Smooth muscle cell (in vitro differentiated cells): Measurements from ENCODE around the gene KRT35. TPM values are rescaled to one million over a fixed set of nuclear protein-coding genes. Genes with fewer than 3 reads are reported as not detected.

Source experiments
- DNase-seq: peaks from one replicate; lab custom pipeline; 2025; ENCODE audit not compliant: unreplicated experiment; lab: John Stamatoyannopoulos, UW
- H2AFZ ChIP-seq: fragments of 200-600 bp; sonication (generic); 2 replicates; pipeline ENCODE4 v1.6.0; 2016; ENCODE audit warnings: antibody characterized with exemption, low read depth, mild to moderate bottlenecking
- H3F3A ChIP-seq: fragments of 200-600 bp; sonication (generic); 2 replicates; pipeline ENCODE4 v1.6.0; 2017; ENCODE audit warnings: antibody characterized with exemption, low read depth
- H3K27ac ChIP-seq: fragments of 200-600 bp; sonication (generic); 2 replicates; pipeline ENCODE4 v1.5.1; 2016; ENCODE audit warnings: low read depth, mild to moderate bottlenecking
- H3K27me3 ChIP-seq: fragments of 200-600 bp; sonication (generic); 2 replicates; pipeline ENCODE4 v1.6.1; 2016; ENCODE audit warnings: low read depth, mild to moderate bottlenecking
- H3K36me3 ChIP-seq: fragments of 200-600 bp; sonication (generic); 2 replicates; pipeline ENCODE4 v1.5.1; 2016; ENCODE audit warnings: low read depth
- H3K4me1 ChIP-seq: fragments of 200-600 bp; sonication (generic); 2 replicates; pipeline ENCODE4 v1.5.1; 2016; ENCODE audit warnings: low read depth
- H3K4me2 ChIP-seq: fragments of 200-600 bp; sonication (generic); 2 replicates; pipeline ENCODE4 v1.6.0; 2016; ENCODE audit warnings: mild to moderate bottlenecking
- H3K4me3 ChIP-seq: fragments of 200-600 bp; sonication (generic); 2 replicates; pipeline ENCODE4 v1.5.1; 2016; ENCODE audit warnings: mild to moderate bottlenecking
- H3K79me2 ChIP-seq: fragments of 200-600 bp; sonication (generic); 2 replicates; pipeline ENCODE4 v1.6.0; 2016; ENCODE audit warnings: low read depth, mild to moderate bottlenecking
- H3K9ac ChIP-seq: fragments of 200-600 bp; sonication (generic); 2 replicates; pipeline ENCODE4 v1.6.0; 2016; ENCODE audit warnings: low read depth
- H3K9me3 ChIP-seq: fragments of 200-600 bp; sonication (generic); replicated peaks from 2 replicates; pipeline ENCODE4 v1.5.1; 2016; ENCODE audit warnings: low read depth
- H4K20me1 ChIP-seq: fragments of 200-600 bp; sonication (generic); 2 replicates; pipeline ENCODE4 v1.6.0; 2016; ENCODE audit warnings: low read depth
- CTCF ChIP-seq: fragments of 200-600 bp; sonication (generic); IDR thresholded peaks from 2 replicates; pipeline ENCODE4 v1.5.1; 2017; ENCODE audit warnings: borderline replicate concordance, mild to moderate bottlenecking, antibody characterized with exemption; ENCODE audit not compliant: insufficient read depth, poor library complexity, severe bottlenecking
- WGBS: methylation state at CpG from one replicate; pipeline ENCODE4 v1.1.7; 2016; ENCODE audit warnings: low lambda C conversion rate; 5-methylcytosine and 5-hydroxymethylcytosine counted together
- polyA plus RNA-seq: library from polyadenylated mRNA; unstranded; fragments of >200 nt; fragmentation: Nextera tagmentation; extraction: Ambion mirVana; gene quantifications from 2 replicates; pipeline ENCODE4 v1.2.1, GENCODE V29; 2016
- total RNA-seq: library from RNA; depleted of rRNA; stranded (reverse); fragments of >200 nt; gene quantifications from 2 replicates; pipeline ENCODE4 v1.2.3, GENCODE V29; 2014

Gene KRT35
- total and polyA plus RNA-seq, 2 experiments from 2014 or later, result not detected

GRCh38 chr17:41444186-41444585, 36.8 kb downstream of the KRT35 start:
- Histone ChIP-seq H3K79me2 (no peaks in the 10 kb centered on the region), H3K4me1 (no peaks in the 10 kb centered on the region), H3K9me3 (no peaks in the 10 kb centered on the region), H3F3A (no peaks in the 10 kb centered on the region), H3K27me3 (no peaks in the 10 kb centered on the region), H3K27ac (no peak overlapping the region), H3K4me3 (no peak overlapping the region), H4K20me1 (no peaks in the 10 kb centered on the region), H3K36me3 (no peaks in the 10 kb centered on the region), H3K9ac (no peak overlapping the region), H3K4me2 (no peak overlapping the region), H2AFZ (no peak overlapping the region)
- no peak for TF ChIP-seq CTCF
- 74% methylated on average over 1 of the region's 1 CpG for WGBS
- no peak for DNase-seq

GRCh38 chr17:41442739-41443138, 38.2 kb downstream of the KRT35 start:
- Histone ChIP-seq H2AFZ (no peak overlapping the region), H3K36me3 (no peaks in the 10 kb centered on the region), H3K79me2 (no peaks in the 10 kb centered on the region), H3K27me3 (no peaks in the 10 kb centered on the region), H3K9me3 (no peaks in the 10 kb centered on the region), H3K4me2 (no peak overlapping the region), H3K27ac (no peak overlapping the region), H3K9ac (no peak overlapping the region), H3K4me3 (no peak overlapping the region), H3F3A (no peaks in the 10 kb centered on the region), H3K4me1 (no peaks in the 10 kb centered on the region), H4K20me1 (no peaks in the 10 kb centered on the region)
- no peak for TF ChIP-seq CTCF
- no peak for DNase-seq
- 55% methylated on average over 4 of the region's 4 CpGs for WGBS

GRCh38 chr17:41440531-41441033, 40.4 kb downstream of the KRT35 start, which contains the start of gene KRT38:
Gene KRT38 (minus strand): TSS chr17:41440983. CDS start chr17:41440921, 62 bp downstream.
- Histone ChIP-seq H4K20me1 (no peaks in the 10 kb centered on the region), H3K27ac (no peak within 1 kb of the TSS), H3K9ac (no peak within 1 kb of the TSS), H3K36me3 (no peaks in the 10 kb centered on the region), H3K27me3 (no peaks in the 10 kb centered on the region), H3K4me1 (no peaks in the 10 kb centered on the region), H3K79me2 (no peaks in the 10 kb centered on the region), H3K9me3 (no peaks in the 10 kb centered on the region), H3K4me3 (no peak within 1 kb of the TSS), H3K4me2 (no peak within 1 kb of the TSS), H3F3A (no peaks in the 10 kb centered on the region), H2AFZ (no peak within 1 kb of the TSS)
- WGBS, result 94% methylated on average over 10 of the region's 10 CpGs
- no peak for TF ChIP-seq CTCF
- DNase-seq, result no peak

- Histone ChIP-seq H3K36me3 (no peaks in the 10 kb centered on the region), H3K4me2 (no peak overlapping the region), H3K4me1 (no peaks in the 10 kb centered on the region), H2AFZ (no peak overlapping the region), H3K79me2 (no peaks in the 10 kb centered on the region), H3K27me3 (no peaks in the 10 kb centered on the region), H4K20me1 (no peaks in the 10 kb centered on the region), H3K9ac (no peak overlapping the region), H3K27ac (no peak overlapping the region), H3K4me3 (no peak overlapping the region), H3F3A (no peaks in the 10 kb centered on the region), H3K9me3 (no peaks in the 10 kb centered on the region)
- TF ChIP-seq CTCF, result no peak
- WGBS, result 90% methylated on average over 5 of the region's 5 CpGs
- no peak for DNase-seq
Measured at GRCh38 chr17:41439375-41439774, 41.6 kb downstream of the KRT35 start.
